Measurements from ENCODE around the gene SOCS2.
"Not testable (repeated sequence)": the region's sequence is repeated elsewhere in the genome, so short reads cannot be mapped to it uniquely, and the experiment has no call there.

The SOCS2 gene, protein sequence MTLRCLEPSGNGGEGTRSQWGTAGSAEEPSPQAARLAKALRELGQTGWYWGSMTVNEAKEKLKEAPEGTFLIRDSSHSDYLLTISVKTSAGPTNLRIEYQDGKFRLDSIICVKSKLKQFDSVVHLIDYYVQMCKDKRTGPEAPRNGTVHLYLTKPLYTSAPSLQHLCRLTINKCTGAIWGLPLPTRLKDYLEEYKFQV

GRCh38 chr12:93571925-93572711, at the start of gene SOCS2:
Gene SOCS2, plus strand, starts transcription at chr12:93572675. Its CDS starts 223 bp downstream, at chr12:93572898.
- peak; percentile 19 for DNase-seq

DNA sequence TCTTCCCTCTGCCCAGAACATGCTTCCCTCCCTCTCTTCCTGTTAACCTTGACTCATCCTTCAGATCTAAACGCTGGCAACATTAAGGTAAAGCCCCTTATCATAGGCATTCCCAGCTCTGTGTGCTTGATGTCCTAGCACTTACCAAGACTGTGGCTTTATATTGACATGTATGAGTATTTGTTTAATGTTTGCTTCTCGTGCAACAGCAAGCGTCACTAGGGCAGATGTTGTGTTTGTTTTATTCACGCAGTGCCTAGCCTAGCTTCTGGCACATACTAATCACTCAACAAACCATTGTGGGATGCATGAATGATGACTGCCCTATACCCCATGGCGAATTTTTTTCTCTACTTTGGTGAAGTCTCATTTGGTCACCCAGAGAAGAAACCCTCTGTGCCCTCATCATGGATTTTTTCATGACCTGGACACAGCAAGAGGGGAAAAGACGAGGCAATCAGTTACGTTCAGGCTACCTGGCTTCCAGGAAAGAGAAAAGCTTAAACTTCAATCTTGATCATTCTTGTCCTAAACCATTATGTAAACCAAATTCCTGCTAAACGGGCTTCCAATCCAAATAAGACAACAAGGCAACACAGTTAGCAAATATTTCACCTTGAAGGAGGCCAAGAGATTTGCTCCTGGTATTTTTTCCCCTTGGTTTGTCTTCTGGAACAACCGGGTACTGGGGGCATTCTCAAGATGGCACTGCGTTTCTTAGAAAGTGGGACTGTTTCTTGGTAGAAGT, 47.9 kb upstream of the SOCS2 start:
- no peak for DNase-seq

DNA sequence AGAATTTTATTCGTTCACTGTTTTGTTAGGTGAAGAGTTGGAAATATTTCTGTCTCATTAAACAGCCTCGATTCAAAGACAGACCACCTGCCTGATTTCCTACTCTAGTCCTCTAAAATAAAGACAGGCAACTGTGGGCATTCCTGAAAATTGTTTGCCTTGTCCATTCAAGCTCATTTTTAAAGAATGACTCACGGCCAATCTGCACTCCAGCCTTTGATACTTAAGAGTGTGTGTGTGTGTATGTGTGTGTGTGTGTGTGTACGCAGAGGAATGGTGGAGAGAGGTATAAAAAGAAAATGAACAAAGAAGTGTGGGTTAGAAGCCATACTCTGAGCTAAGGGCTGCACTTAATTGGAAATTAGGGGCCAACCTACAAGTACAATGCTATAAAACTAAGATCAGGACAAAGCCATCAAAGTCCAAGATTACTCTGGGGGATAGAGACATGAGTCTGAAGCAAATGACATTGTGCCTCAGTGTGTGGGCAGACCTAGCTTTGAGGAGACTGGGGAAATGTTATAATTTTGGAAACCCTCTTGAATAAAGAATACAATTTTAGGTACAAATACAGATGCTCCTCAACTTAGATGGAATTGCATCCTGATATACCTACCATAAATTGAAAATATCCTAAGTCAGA, 45.6 kb upstream of the SOCS2 start:
- no peak for DNase-seq

GRCh38 chr12:93530358-93530757, 42.1 kb upstream of the SOCS2 start:
- DNase-seq = no peak

- DNase-seq = no peak
Measured at GRCh38 chr12:93533310-93533709, 39.2 kb upstream of the SOCS2 start.

- no peak for DNase-seq
Measured at GRCh38 chr12:93536111-93536765, 36.2 kb upstream of the SOCS2 start.

DNA sequence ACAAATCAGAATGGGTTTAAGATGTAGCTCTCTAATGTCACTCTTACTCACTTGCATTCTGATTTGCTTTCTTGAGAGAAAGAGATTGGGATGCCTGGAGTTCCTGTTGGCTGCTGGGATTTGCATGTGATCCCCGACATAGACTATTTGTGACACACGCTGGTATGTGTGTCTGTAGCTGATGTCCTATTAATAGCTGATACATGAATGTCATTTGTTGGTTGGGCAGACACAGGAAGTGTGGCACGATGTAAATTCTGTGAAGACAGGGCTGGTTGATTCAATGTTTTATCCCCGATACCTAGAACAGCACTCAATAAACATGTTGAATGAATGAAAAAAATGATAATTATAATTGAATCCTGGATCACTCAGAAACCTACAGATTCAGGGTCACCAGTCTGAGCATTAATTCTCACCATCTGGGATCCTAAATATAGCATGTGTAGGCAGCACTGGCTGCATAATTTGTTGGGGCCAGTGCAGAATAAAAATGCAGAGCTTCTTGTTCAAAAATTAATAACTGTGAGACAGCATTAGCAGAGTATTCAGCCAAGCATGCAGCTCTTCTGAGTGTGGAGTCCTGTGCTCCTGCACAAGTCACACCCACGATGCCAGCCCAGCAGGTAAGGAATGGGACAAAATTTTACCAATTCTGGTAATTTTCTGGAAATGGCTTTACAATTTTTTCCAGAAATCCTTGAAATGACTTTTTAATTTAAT, 35.5 kb upstream of the SOCS2 start:
- DNase-seq = no peak

GRCh38 chr12:93537769-93538168, 34.7 kb upstream of the SOCS2 start:
- no peak for DNase-seq

GRCh38 chr12:93539821-93540220, 32.7 kb upstream of the SOCS2 start:
- DNase-seq = no peak

DNA sequence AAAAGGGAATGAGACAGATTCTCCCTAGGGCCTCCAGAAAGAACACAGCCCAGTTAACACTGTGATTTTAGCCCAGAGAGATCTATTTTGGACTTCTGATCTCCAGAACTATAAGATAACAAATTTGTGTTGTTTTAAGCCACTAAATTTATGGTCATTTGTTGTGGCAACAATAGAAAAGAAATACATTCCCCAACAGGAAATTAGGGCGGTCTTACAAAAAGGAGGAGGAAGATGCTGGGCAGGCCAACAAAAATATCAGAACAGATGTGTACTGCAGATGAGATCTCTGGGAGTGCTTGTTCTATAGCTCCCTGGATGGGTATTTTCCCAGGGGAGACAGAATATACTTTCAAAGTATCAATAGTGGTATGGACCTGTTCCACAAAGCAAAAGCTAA, 32.0 kb upstream of the SOCS2 start:
- DNase-seq = no peak

DNA sequence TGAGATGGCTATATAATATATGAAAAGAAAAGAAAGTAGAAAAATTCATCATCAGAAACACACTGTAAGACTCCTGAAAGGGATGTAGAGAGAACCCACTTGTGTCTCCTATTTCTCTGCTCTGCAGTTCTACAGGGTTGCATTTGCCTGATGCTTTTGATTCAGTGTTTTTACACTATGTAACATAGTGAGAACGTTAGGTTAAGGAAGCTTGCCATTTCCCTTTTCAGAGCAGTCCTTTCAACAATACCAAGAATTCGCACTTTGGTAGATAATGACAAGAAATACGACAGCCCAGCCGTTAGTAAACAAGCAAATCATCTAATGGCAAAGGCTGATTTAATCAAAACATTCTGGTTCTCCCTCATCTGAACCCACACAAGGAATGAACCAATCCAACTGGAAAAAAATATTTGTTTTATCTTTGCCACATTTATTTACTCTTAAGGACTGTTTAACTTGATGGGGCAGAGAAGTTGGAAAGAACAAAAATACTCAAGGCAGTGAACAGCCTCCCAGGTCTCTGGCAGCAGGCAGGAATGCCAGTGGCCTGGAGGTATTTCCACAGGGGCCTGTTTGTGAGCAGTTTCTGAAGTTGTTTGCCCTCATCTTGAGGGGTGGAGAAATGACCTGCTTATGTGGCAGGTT, 30.8 kb upstream of the SOCS2 start:
- no peak for DNase-seq

GRCh38 chr12:93547778-93548177, 24.7 kb upstream of the SOCS2 start:
- no peak for DNase-seq

DNA sequence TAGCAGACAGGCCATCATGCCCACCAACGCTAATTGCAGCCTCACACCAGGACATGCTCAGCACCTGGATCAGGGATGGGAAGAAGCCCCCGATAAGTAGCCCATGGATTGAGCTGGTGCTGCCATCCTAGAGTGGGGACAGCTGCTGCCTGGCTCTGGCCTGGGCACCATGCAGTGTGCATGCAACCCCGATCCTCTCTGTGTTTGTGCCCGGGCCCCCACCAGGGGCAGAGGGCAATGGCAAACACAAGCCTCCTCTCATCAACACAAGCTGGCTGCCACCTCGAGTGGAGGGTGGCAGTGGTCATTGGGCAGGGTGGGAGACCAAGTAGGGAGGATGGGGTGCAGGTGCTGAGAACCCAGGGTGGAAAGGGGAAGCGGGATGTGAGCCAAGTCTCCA, 23.3 kb upstream of the SOCS2 start:
- no peak for DNase-seq

DNA sequence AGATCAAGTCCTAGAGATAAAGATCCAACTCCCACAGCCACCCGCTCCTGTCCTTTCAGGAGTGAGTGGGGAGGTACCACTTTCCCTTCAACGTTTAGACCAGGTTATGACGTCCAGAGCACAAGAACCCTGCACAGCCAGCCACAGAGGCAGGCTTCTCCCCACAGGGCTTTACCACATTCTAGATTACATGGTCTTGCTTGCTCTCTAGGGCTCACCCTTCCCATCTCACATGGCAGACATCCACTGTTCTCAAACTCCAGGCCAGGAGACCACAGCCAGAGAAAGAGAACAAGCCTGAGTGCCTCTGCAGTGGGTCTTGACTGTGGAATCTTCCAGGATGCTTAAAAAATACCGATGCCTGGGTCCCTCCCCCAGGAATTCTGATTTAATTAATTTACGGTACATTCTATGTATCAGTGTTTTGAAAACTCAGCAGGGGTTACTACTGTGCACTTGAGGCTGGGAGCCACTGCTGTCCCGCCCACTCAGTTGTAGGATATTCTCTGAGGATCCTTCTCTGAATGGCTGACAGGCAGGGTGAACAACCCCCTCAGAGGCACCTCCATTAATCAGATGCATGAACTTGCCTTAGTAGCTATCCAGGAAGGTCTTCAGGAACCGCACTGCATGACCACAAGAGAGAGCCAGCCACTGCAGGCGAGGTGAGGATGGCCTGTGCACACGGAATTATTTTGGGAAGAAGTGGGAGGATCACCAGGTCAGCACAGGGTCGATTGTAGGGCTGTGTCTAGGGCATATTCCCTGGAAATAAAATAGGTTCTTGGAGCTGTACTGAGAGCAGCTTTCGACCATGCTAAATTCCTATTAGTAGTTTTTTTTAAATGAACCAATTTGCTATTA, 21.5 kb upstream of the SOCS2 start:
- DNase-seq = no peak

DNA sequence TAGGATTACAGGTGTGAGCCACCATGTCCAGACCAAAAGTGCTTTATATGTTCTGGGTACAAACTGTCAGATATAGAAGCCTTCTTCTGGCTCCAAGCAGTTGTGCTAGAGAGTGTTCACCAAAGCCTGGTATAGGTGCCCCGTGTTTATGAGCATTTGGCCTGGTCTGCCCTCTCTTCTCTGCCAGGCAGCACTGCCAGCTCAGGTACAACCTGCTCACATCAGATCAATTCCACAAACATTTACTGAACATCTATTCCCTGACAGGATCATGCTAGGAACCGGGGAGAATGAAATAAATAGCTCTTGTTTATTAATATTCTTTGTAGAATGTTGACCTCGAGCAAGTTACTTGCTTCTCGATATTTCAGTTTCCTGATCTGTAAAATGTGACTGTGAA, 20.0 kb upstream of the SOCS2 start:
- DNase-seq = no peak

GRCh38 chr12:93557879-93558278, 14.6 kb upstream of the SOCS2 start:
- not testable (repeated sequence) for DNase-seq

DNA sequence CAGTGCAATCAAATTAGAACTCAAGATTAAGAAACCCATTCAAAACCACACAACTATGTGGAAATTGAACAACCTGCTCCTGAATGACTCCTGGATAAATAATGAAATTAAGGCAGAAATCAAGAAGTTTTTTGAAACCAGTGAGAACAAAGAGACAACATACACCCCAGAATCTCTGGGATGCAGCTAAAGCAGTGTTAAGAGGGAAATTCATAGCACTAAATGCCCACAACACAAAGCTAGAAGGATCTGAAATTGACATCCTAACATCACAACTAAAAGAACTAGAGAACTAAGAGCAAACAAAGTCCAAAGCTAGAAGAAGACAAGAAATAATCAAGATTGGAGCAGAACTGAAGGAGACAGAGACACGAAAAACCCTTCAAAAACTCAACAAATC, 13.8 kb upstream of the SOCS2 start:
- not testable (repeated sequence) for DNase-seq

DNA sequence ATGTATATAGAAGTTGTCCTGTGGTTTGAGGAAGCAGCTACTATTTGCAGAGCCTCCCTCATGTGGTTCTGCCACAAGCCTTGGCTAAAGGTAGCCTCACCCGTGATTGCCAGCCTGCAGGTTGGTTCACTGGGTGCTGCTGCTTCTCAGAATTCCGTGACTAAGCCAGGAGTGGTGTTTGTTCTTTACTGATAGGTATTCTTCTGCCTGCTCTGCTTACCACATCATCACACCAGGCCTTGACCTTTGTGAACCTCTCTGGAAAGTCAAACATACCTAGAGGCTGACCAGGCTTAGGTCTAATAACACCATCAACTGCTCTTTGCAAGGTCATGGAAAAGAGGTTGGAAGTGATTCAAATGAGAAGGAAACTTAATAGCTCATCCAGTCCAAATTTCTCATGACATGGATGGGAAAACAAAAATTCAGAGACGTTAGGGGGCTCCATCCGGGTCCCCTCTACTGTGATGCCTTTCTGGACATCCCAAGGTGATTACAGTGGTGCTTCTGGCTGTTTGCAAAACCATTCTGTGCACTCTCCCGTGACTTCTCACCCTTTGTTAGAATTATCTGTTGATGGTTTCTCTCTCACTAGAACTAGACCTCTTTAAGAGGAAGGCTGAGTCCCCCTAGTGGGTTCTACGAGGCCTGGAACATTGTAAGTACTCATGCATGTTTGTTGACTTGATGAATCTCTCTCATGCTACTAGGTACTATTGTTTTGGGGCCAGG, 8.5 kb upstream of the SOCS2 start:
- no peak for DNase-seq

DNA sequence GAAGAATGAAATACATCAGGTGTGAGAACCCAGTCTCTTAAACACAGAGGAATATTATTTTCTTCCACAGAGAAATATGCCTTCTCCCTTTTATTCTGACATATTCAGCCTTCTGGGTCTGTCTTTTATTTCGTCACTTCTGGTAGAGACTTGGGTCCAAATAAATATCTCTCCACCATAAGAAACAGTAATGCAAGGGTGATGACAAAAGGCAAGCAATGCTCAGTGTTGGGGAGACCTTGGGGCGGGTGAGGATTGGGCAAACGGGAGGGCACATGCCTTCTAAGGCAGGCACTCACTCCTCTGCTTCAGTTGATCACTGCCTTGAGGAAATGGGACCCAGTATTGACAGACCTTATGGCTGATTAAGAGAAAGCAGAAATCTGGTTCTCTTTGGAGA, 6.7 kb upstream of the SOCS2 start:
- DNase-seq = no peak

- no peak for DNase-seq
Measured at GRCh38 chr12:93567174-93567573, 5.3 kb upstream of the SOCS2 start.
